ENCODE data around the gene TEPSIN. TPM values are rescaled to one million over a fixed set of nuclear protein-coding genes. Genes with fewer than 3 reads are reported as not detected.

The TEPSIN gene
- total RNA-seq, 1 experiment from 2014 or later = 40.7 TPM

DNA sequence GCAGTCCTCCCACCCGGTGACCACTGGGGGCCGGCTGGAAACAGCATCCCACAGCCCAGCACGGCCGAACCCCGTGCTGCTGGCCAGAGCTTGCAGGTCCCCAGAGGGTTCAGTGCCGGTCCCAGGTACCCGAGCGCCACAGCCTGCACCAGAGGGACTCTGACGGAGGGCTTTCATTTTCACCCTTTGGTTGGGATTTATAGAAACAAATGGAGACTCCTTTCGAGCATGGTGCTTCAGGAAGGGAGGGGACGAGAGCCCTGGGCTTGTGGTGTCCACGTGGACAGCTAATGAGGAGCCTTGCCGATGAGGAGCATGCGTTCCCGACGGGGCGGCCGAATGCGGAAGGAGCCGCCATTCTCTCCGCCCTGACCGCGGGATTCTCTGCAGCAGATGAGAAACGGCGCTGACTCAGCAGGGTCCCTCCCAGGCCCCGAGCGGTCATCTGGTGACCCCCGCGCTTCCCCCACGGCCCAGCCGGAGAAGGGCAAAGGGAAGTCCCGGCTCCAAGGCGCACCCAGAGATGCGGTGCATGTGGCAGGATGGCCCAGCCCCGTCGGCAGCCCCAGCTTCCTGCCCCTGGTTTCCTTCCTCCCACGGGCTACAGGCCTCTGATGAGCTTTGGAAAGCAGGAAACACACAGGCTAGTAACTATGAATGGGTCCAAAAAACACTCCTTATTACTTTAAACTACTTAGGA, 46.5 kb upstream of the TEPSIN start (continued):
- TF ChIP-seq, protein P1, sequence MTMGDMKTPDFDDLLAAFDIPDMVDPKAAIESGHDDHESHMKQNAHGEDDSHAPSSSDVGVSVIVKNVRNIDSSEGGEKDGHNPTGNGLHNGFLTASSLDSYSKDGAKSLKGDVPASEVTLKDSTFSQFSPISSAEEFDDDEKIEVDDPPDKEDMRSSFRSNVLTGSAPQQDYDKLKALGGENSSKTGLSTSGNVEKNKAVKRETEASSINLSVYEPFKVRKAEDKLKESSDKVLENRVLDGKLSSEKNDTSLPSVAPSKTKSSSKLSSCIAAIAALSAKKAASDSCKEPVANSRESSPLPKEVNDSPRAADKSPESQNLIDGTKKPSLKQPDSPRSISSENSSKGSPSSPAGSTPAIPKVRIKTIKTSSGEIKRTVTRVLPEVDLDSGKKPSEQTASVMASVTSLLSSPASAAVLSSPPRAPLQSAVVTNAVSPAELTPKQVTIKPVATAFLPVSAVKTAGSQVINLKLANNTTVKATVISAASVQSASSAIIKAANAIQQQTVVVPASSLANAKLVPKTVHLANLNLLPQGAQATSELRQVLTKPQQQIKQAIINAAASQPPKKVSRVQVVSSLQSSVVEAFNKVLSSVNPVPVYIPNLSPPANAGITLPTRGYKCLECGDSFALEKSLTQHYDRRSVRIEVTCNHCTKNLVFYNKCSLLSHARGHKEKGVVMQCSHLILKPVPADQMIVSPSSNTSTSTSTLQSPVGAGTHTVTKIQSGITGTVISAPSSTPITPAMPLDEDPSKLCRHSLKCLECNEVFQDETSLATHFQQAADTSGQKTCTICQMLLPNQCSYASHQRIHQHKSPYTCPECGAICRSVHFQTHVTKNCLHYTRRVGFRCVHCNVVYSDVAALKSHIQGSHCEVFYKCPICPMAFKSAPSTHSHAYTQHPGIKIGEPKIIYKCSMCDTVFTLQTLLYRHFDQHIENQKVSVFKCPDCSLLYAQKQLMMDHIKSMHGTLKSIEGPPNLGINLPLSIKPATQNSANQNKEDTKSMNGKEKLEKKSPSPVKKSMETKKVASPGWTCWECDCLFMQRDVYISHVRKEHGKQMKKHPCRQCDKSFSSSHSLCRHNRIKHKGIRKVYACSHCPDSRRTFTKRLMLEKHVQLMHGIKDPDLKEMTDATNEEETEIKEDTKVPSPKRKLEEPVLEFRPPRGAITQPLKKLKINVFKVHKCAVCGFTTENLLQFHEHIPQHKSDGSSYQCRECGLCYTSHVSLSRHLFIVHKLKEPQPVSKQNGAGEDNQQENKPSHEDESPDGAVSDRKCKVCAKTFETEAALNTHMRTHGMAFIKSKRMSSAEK (CRISPR knock-in tag; IDR thresholded peaks at IDR 0.05; ENCODE audit: borderline replicate concordance) = no peak

DNA sequence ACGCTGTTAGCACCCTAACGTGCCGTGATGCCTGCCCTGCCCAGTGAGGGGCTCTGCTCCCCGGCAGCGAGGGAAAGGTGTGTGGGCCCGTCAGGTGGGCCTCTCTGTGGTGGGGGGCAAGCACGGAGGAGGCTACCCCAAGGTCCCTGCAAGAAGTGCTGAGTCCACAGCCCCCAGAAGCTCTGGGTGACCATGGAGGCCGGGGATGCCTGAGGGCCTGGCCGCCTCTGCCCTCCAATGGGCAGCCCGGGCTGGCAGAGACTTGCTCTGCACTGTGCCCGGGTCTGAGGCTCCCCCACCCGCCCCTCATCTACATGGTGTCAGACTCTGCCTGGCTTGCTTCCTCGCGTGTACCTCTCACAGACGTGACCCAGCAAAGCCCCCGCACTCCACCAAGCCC, 44.0 kb upstream of the TEPSIN start:
- TF ChIP-seq ZNF416 (CRISPR knock-in tag; IDR thresholded peaks at IDR 0.05) (no peak), SMAD4 (CRISPR knock-in tag; IDR thresholded peaks at IDR 0.05) (no peak), ZBTB43 (CRISPR knock-in tag; IDR thresholded peaks at IDR 0.05) (no peak)
- TF ChIP-seq, protein P2, sequence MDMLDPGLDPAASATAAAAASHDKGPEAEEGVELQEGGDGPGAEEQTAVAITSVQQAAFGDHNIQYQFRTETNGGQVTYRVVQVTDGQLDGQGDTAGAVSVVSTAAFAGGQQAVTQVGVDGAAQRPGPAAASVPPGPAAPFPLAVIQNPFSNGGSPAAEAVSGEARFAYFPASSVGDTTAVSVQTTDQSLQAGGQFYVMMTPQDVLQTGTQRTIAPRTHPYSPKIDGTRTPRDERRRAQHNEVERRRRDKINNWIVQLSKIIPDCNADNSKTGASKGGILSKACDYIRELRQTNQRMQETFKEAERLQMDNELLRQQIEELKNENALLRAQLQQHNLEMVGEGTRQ (CRISPR knock-in tag; IDR thresholded peaks at IDR 0.05) = no peak
- TF ChIP-seq, protein P3, sequence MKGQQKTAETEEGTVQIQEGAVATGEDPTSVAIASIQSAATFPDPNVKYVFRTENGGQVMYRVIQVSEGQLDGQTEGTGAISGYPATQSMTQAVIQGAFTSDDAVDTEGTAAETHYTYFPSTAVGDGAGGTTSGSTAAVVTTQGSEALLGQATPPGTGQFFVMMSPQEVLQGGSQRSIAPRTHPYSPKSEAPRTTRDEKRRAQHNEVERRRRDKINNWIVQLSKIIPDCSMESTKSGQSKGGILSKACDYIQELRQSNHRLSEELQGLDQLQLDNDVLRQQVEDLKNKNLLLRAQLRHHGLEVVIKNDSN (CRISPR knock-in tag; IDR thresholded peaks at IDR 0.05) = no peak
- 0 out of 2 replicates have a peak, but pooled peaks cover 3% of the 10 kb centered on the region for H3K36me3 Mint-ChIP-seq
- no peaks in the 10 kb centered on the region for H3K9me3 Mint-ChIP-seq
- ChIA-PET POLR2A (no interaction called here), CTCF (interaction anchor here (1.1 kb wide), 1 partner anchor 240 kb away, joined by 3 read pairs; no protein-coding TSS in a partner anchor)
- H3K4me1 Mint-ChIP-seq = 0 out of 2 replicates have a peak, but pooled peaks cover 5% of the 10 kb centered on the region
- ATAC-seq (no peak), DNase-seq (ENCODE audit: low spot score) (no peak)
- no peaks in the 10 kb centered on the region for H3K27me3 Mint-ChIP-seq (ENCODE audit: low read depth)
- H3K27ac Mint-ChIP-seq = no peak overlapping the region
- H3K4me3 Mint-ChIP-seq = no peak overlapping the region

DNA sequence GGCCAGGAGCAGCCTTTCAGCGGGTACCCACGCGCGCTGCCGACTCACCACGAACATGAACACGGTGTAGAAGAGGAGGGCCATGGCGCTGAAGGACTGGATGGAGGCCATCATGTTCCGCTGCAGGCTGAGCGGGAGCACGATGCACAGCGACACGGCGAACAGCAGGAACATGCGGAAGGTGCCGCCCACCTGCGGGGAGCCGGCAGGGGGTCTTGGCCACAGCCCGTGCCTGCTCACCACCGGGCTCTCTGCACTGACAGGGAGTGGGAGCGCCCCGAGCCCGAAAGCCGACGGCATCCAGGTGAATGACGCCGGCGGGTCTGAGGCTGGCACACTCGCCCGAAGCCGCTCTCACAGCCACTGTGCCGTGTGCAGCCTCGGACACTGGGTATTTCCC, 43.3 kb upstream of the TEPSIN start:
- ChIA-PET CTCF (no interaction called here), POLR2A (no interaction called here)
- Mint-ChIP-seq H3K4me3 (no peak overlapping the region), H3K36me3 (0 out of 2 replicates have a peak, but pooled peaks cover 3% of the 10 kb centered on the region), H3K27me3 (ENCODE audit: low read depth) (no peaks in the 10 kb centered on the region), H3K9me3 (no peaks in the 10 kb centered on the region), H3K27ac (no peak overlapping the region), H3K4me1 (0 out of 2 replicates have a peak, but pooled peaks cover 5% of the 10 kb centered on the region)
- DNase-seq (ENCODE audit: low spot score) = no peak
- no peak for ATAC-seq
- TF ChIP-seq, protein P2 (CRISPR knock-in tag; IDR thresholded peaks at IDR 0.05) = no peak
- TF ChIP-seq GABPB1 (CRISPR knock-in tag; IDR thresholded peaks at IDR 0.05) (no peak), CBFB (CRISPR knock-in tag; IDR thresholded peaks at IDR 0.05; ENCODE audit: low read depth) (no peak), JAZF1 (CRISPR knock-in tag; IDR thresholded peaks at IDR 0.05) (no peak), ZNF232 (CRISPR knock-in tag; IDR thresholded peaks at IDR 0.05) (no peak), NR1H2 (CRISPR knock-in tag; IDR thresholded peaks at IDR 0.05) (no peak), IRF2 (CRISPR knock-in tag; IDR thresholded peaks at IDR 0.05; ENCODE audit: borderline replicate concordance, low read depth) (no peak), ATF1 (CRISPR knock-in tag; IDR thresholded peaks at IDR 0.05) (no peak), GRHL2 (CRISPR knock-in tag; IDR thresholded peaks at IDR 0.05; ENCODE audit: insufficient replicate concordance, severe bottlenecking) (no peak), CREB1 (CRISPR knock-in tag; IDR thresholded peaks at IDR 0.05) (no peak)
- TF ChIP-seq, protein P4, sequence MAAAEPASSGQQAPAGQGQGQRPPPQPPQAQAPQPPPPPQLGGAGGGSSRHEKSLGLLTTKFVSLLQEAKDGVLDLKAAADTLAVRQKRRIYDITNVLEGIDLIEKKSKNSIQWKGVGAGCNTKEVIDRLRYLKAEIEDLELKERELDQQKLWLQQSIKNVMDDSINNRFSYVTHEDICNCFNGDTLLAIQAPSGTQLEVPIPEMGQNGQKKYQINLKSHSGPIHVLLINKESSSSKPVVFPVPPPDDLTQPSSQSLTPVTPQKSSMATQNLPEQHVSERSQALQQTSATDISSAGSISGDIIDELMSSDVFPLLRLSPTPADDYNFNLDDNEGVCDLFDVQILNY (CRISPR knock-in tag; IDR thresholded peaks at IDR 0.05) = no peak
- TF ChIP-seq, protein P1 (CRISPR knock-in tag; IDR thresholded peaks at IDR 0.05; ENCODE audit: borderline replicate concordance) = no peak

All from WTC11 (cell line).